IMR-90 (cell line): ENCODE measurements around the gene BCL2. TPM values are rescaled to one million over a fixed set of nuclear protein-coding genes. Genes with fewer than 3 reads are reported as not detected.

ENCODE experiments used
- ATAC-seq: fragments of 200-7000 bp; cut with Tn5 transposase; 2 replicates; pipeline ENCODE4 v1.9.1; 2020; ENCODE audit warnings: low read depth, mild to moderate bottlenecking, moderate library complexity
- BruUV-seq: library from RNA; stranded (reverse); fragments of 400-500 nt; replicated peaks from 2 replicates; lab custom pipeline; 2021; lab: Mats Ljungman, UMichigan
- CTCF ChIA-PET: fragments of 300-600 bp; formaldehyde crosslinking; extraction: SDS; loops from one replicate; lab custom pipeline; 2021; ENCODE audit warnings: antibody characterized with exemption; lab: Yijun Ruan, JAX
- POLR2A ChIA-PET: fragments of 300-600 bp; sonication (Branson Sonifier 250); formaldehyde crosslinking; loops from one replicate; lab custom pipeline; 2022; ENCODE audit warnings: antibody characterized with exemption; ENCODE audit not compliant: unreplicated experiment; lab: Charles Lee
- DNase-seq: peaks from one replicate; pipeline ENCODE4 v3.0.0; 2013
- H2AFZ ChIP-seq: replicated peaks from 2 replicates; pipeline ENCODE3; 2013; ENCODE audit warnings: low read length, mild to moderate bottlenecking; ENCODE audit not compliant: poor library complexity
- H2AK5ac ChIP-seq: 2 replicates; pipeline ENCODE4 v1.6.1; 2013; ENCODE audit warnings: low read depth, low read length, inconsistent platforms
- H2AK9ac ChIP-seq: replicated peaks from 2 replicates; pipeline ENCODE3; 2013; ENCODE audit warnings: mild to moderate bottlenecking, low read depth, low read length, moderate library complexity; ENCODE audit not compliant: poor library complexity
- H2BK120ac ChIP-seq: 2 replicates; pipeline ENCODE4 v1.6.1; 2013; ENCODE audit warnings: low read depth, low read length, inconsistent platforms
- H2BK15ac ChIP-seq: 3 replicates; pipeline ENCODE4 v1.6.1; 2013; ENCODE audit warnings: low read depth, low read length, inconsistent platforms
- H2BK20ac ChIP-seq: 2 replicates; pipeline ENCODE4 v1.6.1; 2013; ENCODE audit warnings: low read depth, mild to moderate bottlenecking, inconsistent platforms, low read length, moderate library complexity
- H2BK5ac ChIP-seq: 2 replicates; pipeline ENCODE4 v1.6.1; 2013; ENCODE audit warnings: mild to moderate bottlenecking, low read depth, low read length, inconsistent platforms; ENCODE audit not compliant: poor library complexity, severe bottlenecking
- H3K14ac ChIP-seq: replicated peaks from 2 replicates; pipeline ENCODE4 v1.6.1; 2013; ENCODE audit warnings: low read depth, low read length, inconsistent platforms
- H3K18ac ChIP-seq: 2 replicates; pipeline ENCODE4 v1.6.1; 2013; ENCODE audit warnings: low read depth, low read length, control low read depth
- H3K23ac ChIP-seq: 2 replicates; pipeline ENCODE4 v1.6.1; 2013; ENCODE audit warnings: low read depth, low read length, inconsistent platforms
- H3K27ac ChIP-seq: 2 replicates; pipeline ENCODE4 v1.5.1; 2013; ENCODE audit warnings: mild to moderate bottlenecking, control low read depth, low read length; ENCODE audit not compliant: insufficient read depth
- H3K27me3 ChIP-seq: 2 replicates; pipeline ENCODE4 v1.6.1; 2013; ENCODE audit warnings: low read length; ENCODE audit not compliant: control insufficient read depth, insufficient read depth
- H3K36me3 ChIP-seq: 2 replicates; pipeline ENCODE4 v1.6.1; 2013; ENCODE audit warnings: low read length, mixed read lengths; ENCODE audit not compliant: control insufficient read depth, insufficient read depth
- H3K4ac ChIP-seq: 2 replicates; pipeline ENCODE4 v1.6.1; 2013; ENCODE audit warnings: low read depth, low read length, inconsistent platforms
- H3K4me1 ChIP-seq: 2 replicates; pipeline ENCODE4 v1.6.1; 2013; ENCODE audit warnings: low read length, mixed read lengths; ENCODE audit not compliant: control insufficient read depth, insufficient read depth
- H3K4me2 ChIP-seq: 2 replicates; pipeline ENCODE4 v1.6.1; 2013; ENCODE audit warnings: low read depth, mild to moderate bottlenecking, control low read depth, low read length, moderate library complexity
- H3K4me3 ChIP-seq: 2 replicates; pipeline ENCODE4 v1.5.1; 2013; ENCODE audit warnings: low read depth, mild to moderate bottlenecking, control low read depth, low read length, moderate library complexity; ENCODE audit not compliant: insufficient read depth
- H3K56ac ChIP-seq: 2 replicates; pipeline ENCODE4 v1.6.1; 2013; ENCODE audit warnings: low read length, inconsistent platforms; ENCODE audit not compliant: insufficient read depth; ENCODE audit errors: extremely low read depth
- H3K79me1 ChIP-seq, 2 experiments: 2 replicates each; pipeline ENCODE4 v1.6.1; 2013; ENCODE audit warnings: low read length in 2 of 2, inconsistent platforms in 1 of 2, low read depth in 1 of 2
- H3K9ac ChIP-seq: 2 replicates; pipeline ENCODE4 v1.6.1; 2013; ENCODE audit warnings: low read depth, low read length, control low read depth
- H3K9me1 ChIP-seq: 2 replicates; pipeline ENCODE4 v1.6.1; 2013; ENCODE audit warnings: low read length, inconsistent platforms; ENCODE audit not compliant: insufficient read depth
- H3K9me3 ChIP-seq: 2 replicates; pipeline ENCODE4 v1.6.1; 2013; ENCODE audit warnings: low read length; ENCODE audit not compliant: control insufficient read depth, insufficient read depth
- H4K20me1 ChIP-seq: 2 replicates; pipeline ENCODE4 v1.6.1; 2013; ENCODE audit warnings: low read length, inconsistent platforms; ENCODE audit not compliant: insufficient read depth
- H4K5ac ChIP-seq: 2 replicates; pipeline ENCODE4 v1.6.1; 2013; ENCODE audit warnings: mild to moderate bottlenecking, low read depth, low read length, control low read depth
- H4K8ac ChIP-seq, 2 experiments: 2 replicates each; pipeline ENCODE4 v1.6.1; 2013; ENCODE audit warnings: low read depth in 2 of 2, low read length in 2 of 2, control low read depth in 1 of 2, inconsistent platforms in 1 of 2
- H4K91ac ChIP-seq: 2 replicates; pipeline ENCODE4 v1.6.1; 2013; ENCODE audit warnings: low read depth, low read length, inconsistent platforms; ENCODE audit not compliant: insufficient read depth
- BHLHE40 ChIP-seq: fragments of 150-350 bp; IDR thresholded peaks from 2 replicates; pipeline ENCODE4 v1.6.1; 2016; ENCODE audit warnings: mild to moderate bottlenecking, low read depth, low read length
- CEBPB ChIP-seq: IDR thresholded peaks from 2 replicates; pipeline ENCODE4 v1.6.1; 2012; ENCODE audit warnings: low read depth, low read length, improper control_type of control experiment
- CHD1 ChIP-seq: IDR thresholded peaks from 2 replicates; pipeline ENCODE4 v1.6.1; 2012; ENCODE audit warnings: low read depth, low read length, improper control_type of control experiment
- FOS ChIP-seq: fragments of 150-350 bp; IDR thresholded peaks from 2 replicates; pipeline ENCODE4 v1.6.1; 2016; ENCODE audit warnings: low read depth, low read length
- MAFK ChIP-seq: IDR thresholded peaks from 2 replicates; pipeline ENCODE4 v1.6.1; 2012; ENCODE audit warnings: low read depth, low read length, improper control_type of control experiment
- MAZ ChIP-seq: IDR thresholded peaks from 2 replicates; pipeline ENCODE4 v1.6.1; 2012; ENCODE audit warnings: low read depth, mild to moderate bottlenecking, low read length, improper control_type of control experiment, moderate library complexity, borderline replicate concordance
- MXI1 ChIP-seq: IDR thresholded peaks from 2 replicates; pipeline ENCODE4 v1.6.1; 2012; ENCODE audit warnings: low read depth, mild to moderate bottlenecking, low read length, moderate library complexity, borderline replicate concordance
- POLR2A ChIP-seq: IDR thresholded peaks from 2 replicates; pipeline ENCODE4 v1.6.1; 2012; ENCODE audit warnings: mild to moderate bottlenecking, low read depth, low read length
- RAD21 ChIP-seq: IDR thresholded peaks from 2 replicates; pipeline ENCODE4 v1.6.1; 2012; ENCODE audit warnings: low read length, improper control_type of control experiment
- RCOR1 ChIP-seq: IDR thresholded peaks from 2 replicates; pipeline ENCODE4 v1.6.1; 2012; ENCODE audit warnings: mild to moderate bottlenecking, low read length, improper control_type of control experiment; ENCODE audit not compliant: insufficient replicate concordance
- WGBS, 2 experiments: methylation state at CpG; one replicate each; pipeline versions ENCODE4 v1.1.5 to v1.1.7; 2013; ENCODE audit warnings: missing lambda C conversion rate in 2 of 2; ENCODE audit not compliant: insufficient read length in 1 of 2; ENCODE audit errors: extremely low coverage in 2 of 2; 5-methylcytosine and 5-hydroxymethylcytosine counted together
- dilution Hi-C: fragments of 300-500 bp; cut with HindIII; formaldehyde crosslinking; loops from one replicate; pipeline ENCODE4 v1.14.3; 2018; ENCODE audit warnings: low sequenced_read_pairs; ENCODE audit not compliant: unreplicated experiment
- in situ Hi-C: fragments of 300-500 bp; cut with MboI; formaldehyde crosslinking; loops from 3 replicates; pipeline ENCODE4 v1.14.3; 2019; ENCODE audit warnings: low sequenced_read_pairs, inconsistent platforms, mixed read lengths
- intact Hi-C: fragments of 100-400 bp; cut with micrococcal nuclease; formaldehyde crosslinking; loops from 2 replicates; pipeline ENCODE4 v1.10.0; 2022
- polyA plus RNA-seq, 3 experiments: library from polyadenylated mRNA; depleted of rRNA; stranded (reverse); fragments of >200 nt; gene quantifications; 2 replicates each; pipeline ENCODE4 v1.2.3, GENCODE V29; 2012; ENCODE audit warnings: low replicate concordance in 1 of 3
- total RNA-seq: library from RNA; depleted of rRNA; stranded (reverse); fragments of >200 nt; gene quantifications from 2 replicates; pipeline ENCODE4 v1.2.3, GENCODE V29; 2012
- TF ChIP-seq, protein P1 (sequence below): fragments of 150-350 bp; IDR thresholded peaks from 2 replicates; pipeline ENCODE4 v1.6.1; 2016; ENCODE audit warnings: low read depth, mild to moderate bottlenecking, low read length, moderate library complexity, borderline replicate concordance
- TF ChIP-seq, protein P2 (sequence below): conservative IDR thresholded peaks from 2 replicates; pipeline ENCODE4 v1.5.1; 2012; ENCODE audit warnings: mild to moderate bottlenecking, low read depth, low read length, improper control_type of control experiment
- TF ChIP-seq, protein P3 (sequence below): fragments of 150-350 bp; IDR thresholded peaks from 2 replicates; pipeline ENCODE4 v1.6.1; 2017; ENCODE audit warnings: mild to moderate bottlenecking, antibody characterized with exemption, low read length, low read depth

BCL2 gene
- total and polyA plus RNA-seq, 2 of the 4 experiments (the other 2 are of a cell fraction), result 0.24 to 0.54 TPM

DNA sequence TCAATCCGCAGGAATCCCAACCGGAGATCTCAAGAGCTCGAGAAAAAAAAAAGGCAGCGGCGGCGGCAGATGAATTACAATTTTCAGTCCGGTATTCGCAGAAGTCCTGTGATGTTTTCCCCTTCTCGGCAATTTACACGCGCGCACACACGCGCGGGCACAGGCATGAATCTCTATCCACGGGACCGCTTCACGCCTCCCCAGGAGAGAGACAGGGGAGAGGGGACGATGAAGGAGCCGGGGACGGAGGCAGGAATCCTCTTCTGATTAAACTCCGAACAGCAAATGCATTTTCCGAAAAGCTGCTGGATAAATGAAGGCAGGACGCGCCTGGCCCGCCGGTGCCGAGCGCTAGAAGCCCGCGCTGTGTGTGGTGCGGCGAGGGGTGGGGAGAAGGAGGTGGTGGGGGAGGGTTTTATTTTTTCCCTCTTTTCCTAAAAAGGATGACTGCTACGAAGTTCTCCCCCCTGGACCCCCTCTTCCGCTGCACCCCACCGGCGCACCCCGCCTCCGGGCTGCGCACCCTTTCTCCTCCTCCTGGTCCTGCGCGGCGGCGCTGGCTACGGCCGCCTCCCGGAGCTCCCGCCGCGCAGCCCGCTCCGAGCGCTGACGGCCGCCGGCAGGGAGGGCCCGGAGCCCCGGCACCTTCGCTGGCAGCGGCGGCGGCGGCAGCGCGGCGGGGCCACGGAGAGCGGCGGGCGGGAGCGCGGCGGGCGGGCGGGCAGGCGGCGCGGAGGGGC, at the start of gene BCL2 (continued):
- TF ChIP-seq, protein P1, sequence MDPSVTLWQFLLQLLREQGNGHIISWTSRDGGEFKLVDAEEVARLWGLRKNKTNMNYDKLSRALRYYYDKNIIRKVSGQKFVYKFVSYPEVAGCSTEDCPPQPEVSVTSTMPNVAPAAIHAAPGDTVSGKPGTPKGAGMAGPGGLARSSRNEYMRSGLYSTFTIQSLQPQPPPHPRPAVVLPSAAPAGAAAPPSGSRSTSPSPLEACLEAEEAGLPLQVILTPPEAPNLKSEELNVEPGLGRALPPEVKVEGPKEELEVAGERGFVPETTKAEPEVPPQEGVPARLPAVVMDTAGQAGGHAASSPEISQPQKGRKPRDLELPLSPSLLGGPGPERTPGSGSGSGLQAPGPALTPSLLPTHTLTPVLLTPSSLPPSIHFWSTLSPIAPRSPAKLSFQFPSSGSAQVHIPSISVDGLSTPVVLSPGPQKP, result no peak

DNA sequence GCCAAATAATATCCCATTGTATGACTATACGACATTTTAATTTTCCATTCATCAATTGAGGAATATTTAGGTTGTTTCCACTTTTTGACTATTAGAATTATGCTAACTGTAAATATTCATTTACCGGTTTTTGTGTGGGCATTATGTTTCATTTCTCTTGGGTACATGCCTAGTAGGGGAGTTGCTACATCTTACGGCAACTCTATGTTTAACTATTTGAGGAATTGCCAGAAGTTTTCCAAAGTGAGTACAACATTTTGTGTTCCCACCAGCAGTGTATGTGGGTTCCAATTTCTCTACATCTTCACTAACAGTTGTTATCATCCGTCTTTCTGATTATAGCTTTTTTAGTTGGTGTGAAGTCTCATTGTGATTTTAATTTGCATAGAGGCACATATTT, 49.0 kb upstream of the BCL2 start:
- ChIA-PET POLR2A (no interaction called here), CTCF (no interaction called here)
- Histone ChIP-seq H2BK120ac (no peak overlapping the region), H2BK20ac (no peak overlapping the region), H3K27ac (no peak overlapping the region), H4K91ac (no peak overlapping the region), H3K36me3 (no peaks in the 10 kb centered on the region), H3K18ac (no peak overlapping the region), H3K9me1 (peaks cover 2% of the 10 kb centered on the region; the same call in 1 of the 2 replicates), H3K23ac (0 out of 2 replicates have a peak overlapping the region, but pooled peaks have one; percentile 41), H2BK5ac (no peak overlapping the region), H3K4me3 (no peak overlapping the region), H4K5ac (no peak overlapping the region), H2AK5ac (no peak overlapping the region), H3K9me3 (no peaks in the 10 kb centered on the region), H3K79me1 (peaks cover 4 to 27% of the 10 kb centered on the region in 2 experiments), H2AFZ (no peak overlapping the region), H3K4me1 (0 out of 2 replicates have a peak, but pooled peaks cover 3% of the 10 kb centered on the region), H4K20me1 (peaks cover 16% of the 10 kb centered on the region), H2AK9ac (no peak overlapping the region), H3K56ac (no peak overlapping the region), H3K27me3 (no peaks in the 10 kb centered on the region), H3K9ac (no peak overlapping the region), H4K8ac (no peak overlapping the region), H3K14ac (no peak overlapping the region), H3K4me2 (peak overlapping the region; percentile 68; the same call in 1 of the 2 replicates), H2BK15ac (no peak overlapping the region), H3K4ac (no peak overlapping the region)
- ATAC-seq (no peak), DNase-seq (peak; percentile 13)
- in situ Hi-C loops (no loop called here), intact Hi-C loops (loop anchor here (2.0 kb wide), 1 partner anchor 36 kb away; no protein-coding TSS in a partner anchor), dilution Hi-C loops (no loop called here)
- WGBS, 2 experiments, result no CpG with 5 or more reads among the region's 4 CpGs
- no TSS peak for BruUV-seq
- TF ChIP-seq CEBPB (no peak), CHD1 (no peak), FOS (no peak), POLR2A (no peak), BHLHE40 (no peak), MXI1 (no peak), MAZ (no peak), RCOR1 (no peak), RAD21 (no peak), MAFK (no peak)
- TF ChIP-seq, protein P2, sequence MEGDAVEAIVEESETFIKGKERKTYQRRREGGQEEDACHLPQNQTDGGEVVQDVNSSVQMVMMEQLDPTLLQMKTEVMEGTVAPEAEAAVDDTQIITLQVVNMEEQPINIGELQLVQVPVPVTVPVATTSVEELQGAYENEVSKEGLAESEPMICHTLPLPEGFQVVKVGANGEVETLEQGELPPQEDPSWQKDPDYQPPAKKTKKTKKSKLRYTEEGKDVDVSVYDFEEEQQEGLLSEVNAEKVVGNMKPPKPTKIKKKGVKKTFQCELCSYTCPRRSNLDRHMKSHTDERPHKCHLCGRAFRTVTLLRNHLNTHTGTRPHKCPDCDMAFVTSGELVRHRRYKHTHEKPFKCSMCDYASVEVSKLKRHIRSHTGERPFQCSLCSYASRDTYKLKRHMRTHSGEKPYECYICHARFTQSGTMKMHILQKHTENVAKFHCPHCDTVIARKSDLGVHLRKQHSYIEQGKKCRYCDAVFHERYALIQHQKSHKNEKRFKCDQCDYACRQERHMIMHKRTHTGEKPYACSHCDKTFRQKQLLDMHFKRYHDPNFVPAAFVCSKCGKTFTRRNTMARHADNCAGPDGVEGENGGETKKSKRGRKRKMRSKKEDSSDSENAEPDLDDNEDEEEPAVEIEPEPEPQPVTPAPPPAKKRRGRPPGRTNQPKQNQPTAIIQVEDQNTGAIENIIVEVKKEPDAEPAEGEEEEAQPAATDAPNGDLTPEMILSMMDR, result no peak
- TF ChIP-seq, protein P3, sequence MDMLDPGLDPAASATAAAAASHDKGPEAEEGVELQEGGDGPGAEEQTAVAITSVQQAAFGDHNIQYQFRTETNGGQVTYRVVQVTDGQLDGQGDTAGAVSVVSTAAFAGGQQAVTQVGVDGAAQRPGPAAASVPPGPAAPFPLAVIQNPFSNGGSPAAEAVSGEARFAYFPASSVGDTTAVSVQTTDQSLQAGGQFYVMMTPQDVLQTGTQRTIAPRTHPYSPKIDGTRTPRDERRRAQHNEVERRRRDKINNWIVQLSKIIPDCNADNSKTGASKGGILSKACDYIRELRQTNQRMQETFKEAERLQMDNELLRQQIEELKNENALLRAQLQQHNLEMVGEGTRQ, result no peak
